GM21367 (cell line): ENCODE data around the gene ARF6.
"Not testable (repeated sequence)": the region's sequence is repeated elsewhere in the genome, so short reads cannot be mapped to it uniquely, and the experiment has no call there.

Experiments used
- ATAC-seq: cut with Tn5 transposase; IDR thresholded peaks from one replicate; pipeline ENCODE4 v1.9.1; 2021; ENCODE audit not compliant: unreplicated experiment

Gene ARF6

DNA sequence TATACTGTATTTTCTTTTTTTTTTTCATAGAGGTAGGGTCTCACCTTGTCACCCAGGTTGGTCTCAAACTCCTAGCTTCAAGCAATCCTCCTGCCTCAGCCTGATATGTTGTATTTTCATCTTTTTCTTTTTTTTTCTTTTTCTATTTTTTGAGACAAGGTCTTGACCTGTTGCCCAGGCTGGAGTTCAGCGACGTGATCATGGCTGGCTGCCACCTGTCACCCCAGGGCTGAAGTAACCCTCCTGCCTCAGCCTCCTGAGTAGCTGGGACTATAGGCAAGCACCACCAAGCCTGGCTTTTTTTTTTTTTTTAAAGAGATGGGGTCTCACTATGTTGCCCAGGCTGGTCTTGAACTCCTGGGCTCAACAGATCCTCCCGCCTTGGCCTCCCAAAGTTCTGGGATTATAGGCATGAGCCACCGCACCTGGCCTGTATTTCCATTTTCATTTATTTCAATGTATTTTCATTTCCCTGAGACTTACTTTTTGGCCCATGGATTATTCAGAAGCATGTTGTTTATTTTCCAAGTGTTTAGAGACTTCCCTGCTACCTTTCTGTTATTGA lies 16.2 kb upstream of the ARF6 start:
- no peak for ATAC-seq

GRCh38 chr14:49879646-49880204 lies 13.2 kb upstream of the ARF6 start:
- peak; percentile 80 for ATAC-seq

- no peak for ATAC-seq
Measured at GRCh38 chr14:49880267-49881064, 12.4 kb upstream of the ARF6 start.

- no peak for ATAC-seq
Measured at GRCh38 chr14:49881350-49882001, 11.4 kb upstream of the ARF6 start.

DNA sequence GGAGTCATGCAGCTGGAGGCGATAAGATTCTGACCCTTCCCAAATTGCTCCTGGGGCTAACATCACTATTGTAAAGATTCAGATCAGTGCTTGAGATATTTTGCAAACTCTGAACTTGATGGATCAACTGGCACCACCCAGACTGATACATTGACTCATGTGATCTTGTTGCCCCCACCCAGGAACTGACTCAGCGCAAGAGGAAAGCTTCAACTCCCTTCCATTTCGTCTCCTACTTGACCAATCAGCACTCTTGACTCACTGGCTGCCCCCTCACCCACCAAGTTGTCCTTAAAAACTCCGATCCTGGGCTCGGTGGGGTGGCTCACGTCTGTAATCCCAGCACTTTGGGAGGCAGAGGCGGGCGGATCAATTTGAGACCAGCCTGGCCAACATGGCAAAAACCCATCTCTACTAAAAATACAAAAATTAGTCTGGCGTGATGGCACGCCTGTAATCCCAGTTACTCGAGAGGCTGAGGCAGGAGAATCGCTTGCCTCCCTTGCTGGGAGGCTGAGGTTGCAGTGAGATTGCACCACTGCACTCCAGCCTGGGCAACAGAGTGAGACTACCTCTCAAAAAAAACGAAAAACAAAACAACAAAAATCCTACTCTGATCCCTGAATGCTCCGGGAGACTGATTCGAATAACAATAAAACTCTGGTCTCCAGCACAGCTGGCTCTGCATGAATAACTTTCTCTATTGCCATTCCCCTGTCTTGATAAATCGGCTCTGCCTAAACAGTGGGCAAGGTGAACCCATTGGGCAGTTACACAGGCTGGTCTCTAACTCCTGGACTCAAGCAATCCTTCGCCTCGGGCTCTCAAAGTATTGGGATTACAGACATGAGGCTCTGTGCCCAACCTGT lies 9.8 kb upstream of the ARF6 start:
- no peak for ATAC-seq

DNA sequence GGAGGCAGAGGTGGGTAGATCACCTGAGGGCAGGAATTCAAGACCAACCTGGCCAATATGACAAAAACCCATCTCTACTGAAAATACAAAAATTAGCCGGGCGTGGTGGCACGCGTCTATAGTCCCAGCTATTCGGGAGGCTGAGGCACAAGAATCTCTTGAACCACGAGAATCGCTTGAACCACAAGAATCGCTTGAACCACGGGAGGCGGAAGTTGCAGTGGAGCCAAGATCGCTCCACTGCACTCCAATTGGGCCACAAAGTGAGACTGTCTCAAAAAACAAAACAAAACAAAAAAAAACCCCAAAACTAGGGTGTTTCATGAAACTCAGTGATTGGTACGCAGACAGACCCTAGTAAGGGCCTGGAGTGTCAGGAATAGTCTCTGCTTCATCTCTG lies 6.4 kb upstream of the ARF6 start:
- ATAC-seq, result no peak

GRCh38 chr14:49888293-49888692 lies 4.6 kb upstream of the ARF6 start:
- ATAC-seq, result no peak

DNA sequence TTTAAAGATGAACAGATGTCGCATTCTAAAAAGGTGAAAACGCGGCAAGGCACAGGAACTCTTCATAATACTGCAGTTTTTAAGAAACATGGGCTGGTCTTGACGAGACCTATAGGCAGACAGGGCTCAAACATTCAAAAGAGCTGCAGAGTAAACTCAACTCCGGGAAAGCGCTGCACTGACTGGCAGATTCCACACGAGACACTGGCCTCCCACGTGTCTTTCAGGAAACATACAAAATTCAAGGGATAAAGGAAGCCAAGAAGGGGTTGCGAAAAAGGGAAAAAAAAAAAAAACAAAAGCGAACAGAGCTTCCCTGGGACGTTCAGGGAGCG lies 614 bp upstream of the ARF6 start:
- peak; percentile 30 for ATAC-seq

GRCh38 chr14:49893309-49894213 lies 679 bp downstream of the ARF6 start:
- peak; percentile 30 for ATAC-seq

DNA sequence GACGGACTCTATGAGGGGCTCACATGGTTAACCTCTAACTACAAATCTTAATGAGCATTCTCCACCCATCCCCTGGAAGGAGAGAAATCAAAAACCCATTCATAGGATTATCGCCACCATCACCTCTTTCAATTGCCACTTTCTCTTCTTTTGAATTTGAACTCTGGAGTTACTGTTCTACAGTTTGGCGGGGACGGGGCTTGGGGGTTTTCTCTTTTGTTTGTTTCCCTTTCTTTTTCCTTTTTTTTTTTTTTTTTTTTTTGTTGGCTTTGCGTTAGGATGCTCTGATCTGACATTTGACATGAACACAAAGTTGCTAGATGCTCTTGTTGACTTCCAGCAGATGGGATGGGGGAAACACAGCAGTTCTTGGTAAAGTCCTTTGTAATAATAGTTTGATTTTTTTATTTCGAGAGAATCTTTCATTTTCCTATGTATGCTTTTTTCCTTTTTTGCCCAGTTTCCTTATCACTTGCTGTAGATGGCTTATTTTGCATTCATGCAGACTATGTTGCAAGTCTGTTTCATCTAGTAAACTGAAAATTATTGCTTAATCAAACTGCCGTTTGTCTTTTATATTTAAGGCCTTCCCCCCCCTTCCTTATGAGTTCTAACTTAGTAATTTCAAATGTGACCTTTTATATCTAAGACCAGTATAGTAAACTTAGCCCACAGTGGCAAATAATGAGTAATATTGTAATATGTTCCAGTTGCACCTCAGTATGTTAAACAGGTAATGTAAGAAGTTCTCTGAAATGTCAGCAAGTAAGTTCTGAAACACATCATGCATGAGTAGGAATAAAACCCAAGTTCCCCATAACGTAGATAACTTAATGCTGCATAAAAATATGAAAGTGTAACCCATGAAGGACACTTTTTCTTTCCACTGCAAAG lies 1.6 kb downstream of the ARF6 start:
- not testable (repeated sequence) for ATAC-seq

GRCh38 chr14:49895480-49895879 lies 2.6 kb downstream of the ARF6 start:
- ATAC-seq, result no peak

- ATAC-seq, result not testable (repeated sequence)
Measured at GRCh38 chr14:49896272-49896671, 3.4 kb downstream of the ARF6 start.

GRCh38 chr14:49896966-49897365 lies 4.1 kb downstream of the ARF6 start:
- no peak for ATAC-seq

GRCh38 chr14:49897414-49897813 lies 4.5 kb downstream of the ARF6 start:
- no peak for ATAC-seq

DNA sequence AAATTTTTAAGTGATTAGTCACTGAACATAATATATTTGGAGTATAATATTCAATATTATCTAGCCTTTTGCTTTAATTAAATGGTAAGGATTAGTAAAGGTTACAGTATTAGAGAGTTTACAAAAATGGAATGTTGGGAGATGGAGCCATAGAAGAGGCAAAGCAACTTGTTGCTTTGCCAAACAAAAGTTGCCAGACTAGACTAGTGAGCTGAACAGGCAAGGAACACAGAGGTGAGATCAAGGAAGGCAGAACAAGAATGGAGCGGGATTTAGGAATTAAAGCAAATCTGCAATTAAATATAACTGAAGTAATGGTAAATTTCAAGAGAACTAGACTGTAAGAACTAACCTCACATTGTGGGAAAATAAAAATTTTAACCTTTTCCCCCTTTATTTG lies 5.1 kb downstream of the ARF6 start:
- no peak for ATAC-seq

- ATAC-seq, result no peak
Measured at GRCh38 chr14:49898485-49898884, 5.6 kb downstream of the ARF6 start.

DNA sequence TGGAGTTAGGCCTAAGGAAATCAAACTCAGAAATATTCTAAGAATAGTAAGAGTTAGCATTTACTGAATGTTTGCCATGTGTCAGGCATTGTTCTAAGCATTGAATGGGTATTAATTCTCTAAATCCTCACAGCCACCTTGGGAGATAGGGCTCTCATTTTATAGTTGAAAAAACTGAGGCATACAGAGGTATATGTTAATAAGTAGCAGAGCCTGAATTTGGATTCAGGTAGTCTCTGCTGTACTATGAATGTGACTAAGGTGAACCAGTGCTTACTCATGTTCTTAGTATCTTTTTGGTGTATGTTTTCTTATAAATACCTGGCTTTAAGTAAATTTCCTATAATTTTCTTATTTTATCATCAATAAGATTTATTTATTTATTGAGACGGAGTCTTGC lies 8.1 kb downstream of the ARF6 start:
- no peak for ATAC-seq

DNA sequence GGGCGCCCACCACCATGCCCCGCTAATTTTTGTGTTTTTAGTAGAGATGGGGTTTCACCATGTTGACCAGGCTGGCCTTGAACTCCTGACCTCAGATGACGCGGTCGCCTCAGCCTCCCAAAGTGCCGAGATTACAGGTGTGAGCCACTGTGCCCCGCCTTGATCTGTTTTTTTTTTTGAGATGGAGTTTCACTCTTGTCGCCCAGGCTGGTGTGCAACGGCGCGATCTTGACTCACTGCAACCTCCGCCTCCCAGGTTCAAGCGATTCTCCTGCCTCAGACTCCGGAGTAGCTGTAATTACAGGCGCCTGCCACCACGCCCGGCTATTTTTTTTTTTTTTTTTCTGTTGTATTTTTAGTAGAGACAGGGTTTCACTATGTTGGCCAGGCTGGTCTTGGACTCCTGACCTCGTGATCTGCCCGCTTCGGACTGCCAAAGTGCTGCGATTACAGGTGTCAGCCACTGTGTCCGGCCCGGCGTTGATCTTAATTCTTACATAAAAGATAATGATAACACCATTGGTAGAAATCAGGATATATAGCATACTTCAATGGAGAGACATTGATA lies 9.9 kb downstream of the ARF6 start:
- not testable (repeated sequence) for ATAC-seq

- no peak for ATAC-seq
Measured at GRCh38 chr14:49904270-49904669, 11.4 kb downstream of the ARF6 start.
